ENCODE results near the gene EIF2B5. TPM values are rescaled to one million over a fixed set of nuclear protein-coding genes. Genes with fewer than 3 reads are reported as not detected.

Gene EIF2B5
- total and polyA plus RNA-seq, 2 of the 13 experiments (the other 11 are each of a cell fraction or from before 2014, with no cell fraction given) = 38.4 to 60.2 TPM

- no peak for TF ChIP-seq ZNF691 (CRISPR knock-in tag; IDR thresholded peaks at IDR 0.05; ENCODE audit: borderline replicate concordance, low read depth)
- no peak for TF ChIP-seq PHF5A (CRISPR knock-in tag; IDR thresholded peaks at IDR 0.05; ENCODE audit: low read depth, unreplicated experiment)
- peak; percentile 80 for TF ChIP-seq SAP130 (CRISPR knock-in tag; IDR thresholded peaks at IDR 0.05; ENCODE audit: low read depth)
- no peak for TF ChIP-seq ZNF75D (CRISPR knock-in tag; IDR thresholded peaks at IDR 0.05; ENCODE audit: borderline replicate concordance)
- no peak for TF ChIP-seq CENPX (CRISPR knock-in tag; IDR thresholded peaks at IDR 0.05)
- TF ChIP-seq ZBTB38 (CRISPR knock-in tag; IDR thresholded peaks at IDR 0.05) = peak; percentile 83; the same call in 1 of the 2 replicates
- TF ChIP-seq NCOA2 (CRISPR knock-in tag; IDR thresholded peaks at IDR 0.05) = no peak
- peak; percentile 45; the same call in 1 of the 2 replicates for TF ChIP-seq ZNF331 (CRISPR knock-in tag; IDR thresholded peaks at IDR 0.05)
- TF ChIP-seq ZNF704 (CRISPR knock-in tag; IDR thresholded peaks at IDR 0.05; ENCODE audit: borderline replicate concordance) = no peak
- no peak for TF ChIP-seq ZNF839 (CRISPR knock-in tag; IDR thresholded peaks at IDR 0.05; ENCODE audit: borderline replicate concordance)
- peak; percentile 81 for TF ChIP-seq PITX1 (CRISPR knock-in tag; IDR thresholded peaks at IDR 0.05)
- TF ChIP-seq ZNF891 (CRISPR knock-in tag; IDR thresholded peaks at IDR 0.05) = peak; percentile 59; the same call in 1 of the 2 replicates
- no peak for TF ChIP-seq ZNF761 (CRISPR knock-in tag; conservative IDR thresholded peaks at IDR 0.05)
- peak; percentile 44; the same call in 1 of the 2 replicates for TF ChIP-seq ZC3H13 (CRISPR knock-in tag; IDR thresholded peaks at IDR 0.05)
- no peak for TF ChIP-seq SMAD1 (CRISPR knock-in tag; IDR thresholded peaks at IDR 0.05; ENCODE audit: borderline replicate concordance, low read depth)
- no peak for TF ChIP-seq SMAD3 (CRISPR knock-in tag; IDR thresholded peaks at IDR 0.05)
- TF ChIP-seq GMEB1 (CRISPR knock-in tag; IDR thresholded peaks at IDR 0.05; ENCODE audit: borderline replicate concordance) = peak; percentile 83
- no peak for TF ChIP-seq MTA3 (CRISPR knock-in tag; IDR thresholded peaks at IDR 0.05)
- TF ChIP-seq ZIK1 (CRISPR knock-in tag; IDR thresholded peaks at IDR 0.05; ENCODE audit: borderline replicate concordance, low read depth) = no peak
- TF ChIP-seq ZNF180 (CRISPR knock-in tag; IDR thresholded peaks at IDR 0.05; ENCODE audit: borderline replicate concordance, low read depth) = no peak
- TF ChIP-seq ZNF782 (CRISPR knock-in tag; IDR thresholded peaks at IDR 0.05; ENCODE audit: borderline replicate concordance) = no peak
- TF ChIP-seq ZNF280D (CRISPR knock-in tag; IDR thresholded peaks at IDR 0.05) = 0 out of 2 replicates have a peak, but pooled peaks have one; percentile 42
- TF ChIP-seq GLI4 (CRISPR knock-in tag; IDR thresholded peaks at IDR 0.05; ENCODE audit: borderline replicate concordance) = peak; percentile 19; the same call in 1 of the 2 replicates
Measured at GRCh38 chr3:184174646-184175492, 39.7 kb downstream of the EIF2B5 start, which contains the start of gene AP2M1 (continued).
